GM12878 (cell line): Measurements from ENCODE around the gene SSR3. TPM values are rescaled to one million over a fixed set of nuclear protein-coding genes. Genes with fewer than 3 reads are reported as not detected.

ENCODE experiments used
- ATAC-seq: fragments of 200-7000 bp; cut with Tn5 transposase; 3 replicates; pipeline ENCODE4 v1.9.1; 2020; ENCODE audit warnings: mild to moderate bottlenecking, moderate library complexity
- BruUV-seq: library from RNA; stranded (reverse); fragments of 400-500 nt; replicated peaks from 2 replicates; lab custom pipeline; 2021; lab: Mats Ljungman, UMichigan
- CTCF ChIA-PET: fragments of 300-600 bp; sonication (Branson Sonifier 250); formaldehyde crosslinking; extraction: SDS; loops from one replicate; lab custom pipeline; 2021; ENCODE audit warnings: inconsistent platforms; lab: Yijun Ruan, JAX
- POLR2A ChIA-PET: fragments of 350-600 bp; formaldehyde crosslinking; extraction: SDS; loops from one replicate; lab custom pipeline; 2021; ENCODE audit warnings: inconsistent platforms; lab: Charles Lee
- RAD21 ChIA-PET: fragments of 300-600 bp; sonication (Branson Sonifier 250); formaldehyde crosslinking; loops from one replicate; lab custom pipeline; 2023; ENCODE audit warnings: antibody characterized with exemption; ENCODE audit not compliant: unreplicated experiment; lab: Charles Lee
- SMC1A ChIA-PET: fragments of 300-600 bp; sonication (Branson Sonifier 250); formaldehyde crosslinking; loops from one replicate; lab custom pipeline; 2023; ENCODE audit not compliant: unreplicated experiment, uncharacterized antibody; lab: Charles Lee
- DNase-seq: peaks from one replicate; pipeline ENCODE4 v3.0.0-alpha.2; 2011; ENCODE audit warnings: low read depth, low spot score
- FAIRE-seq: peaks from 3 replicates; lab custom pipeline; 2011; peaks lifted over from hg19 to GRCh38; lab: Jason Lieb, UNC
- H2AFZ ChIP-seq: 2 replicates; pipeline ENCODE4 v1.6.0; 2011; ENCODE audit warnings: low read depth, low read length, control low read depth; ENCODE audit not compliant: control insufficient read depth
- H3K27ac ChIP-seq: 2 replicates; pipeline ENCODE4 v1.5.1; 2011; ENCODE audit warnings: control low read depth; ENCODE audit not compliant: control insufficient read depth, insufficient read depth
- H3K27me3 ChIP-seq, 2 experiments: replicated peaks in 1 of 2; 2 replicates each; pipeline versions ENCODE4 v1.6.0 to v1.6.1; 2011; ENCODE audit warnings: low read length in 1 of 2; ENCODE audit not compliant: control insufficient read depth in 2 of 2, insufficient read depth in 2 of 2
- H3K36me3 ChIP-seq, 2 experiments: 2 replicates each; pipeline ENCODE4 v1.5.1; 2011; ENCODE audit warnings: low read length in 1 of 2; ENCODE audit not compliant: control insufficient read depth in 2 of 2, insufficient read depth in 2 of 2
- H3K4me1 ChIP-seq: 2 replicates; pipeline ENCODE4 v1.6.1; 2011; ENCODE audit warnings: mild to moderate bottlenecking, low read length, moderate library complexity, mixed read lengths; ENCODE audit not compliant: control insufficient read depth, insufficient read depth
- H3K4me2 ChIP-seq: 2 replicates; pipeline ENCODE4 v1.6.0; 2011; ENCODE audit warnings: control low read depth; ENCODE audit not compliant: control insufficient read depth, insufficient read depth
- H3K4me3 ChIP-seq: fragments of 200-600 bp; sonication (generic); 2 replicates; pipeline ENCODE4 v1.5.1; 2016
- H3K79me2 ChIP-seq: 2 replicates; pipeline ENCODE4 v1.6.0; 2011; ENCODE audit warnings: low read length; ENCODE audit not compliant: control insufficient read depth, insufficient read depth
- H3K9ac ChIP-seq: 2 replicates; pipeline ENCODE4 v1.8.0; 2011; ENCODE audit warnings: low read length, control low read depth, mixed read lengths; ENCODE audit not compliant: control insufficient read depth, insufficient read depth
- H3K9me3 ChIP-seq: replicated peaks from 3 replicates; pipeline ENCODE4 v1.5.1; 2011; ENCODE audit warnings: mild to moderate bottlenecking, low read length; ENCODE audit not compliant: control insufficient read depth, insufficient read depth
- H4K20me1 ChIP-seq: 2 replicates; pipeline ENCODE4 v1.6.0; 2011; ENCODE audit not compliant: control insufficient read depth, insufficient read depth
- BCL11A ChIP-seq: IDR thresholded peaks from 2 replicates; pipeline ENCODE4 v1.6.1; 2011; ENCODE audit warnings: low read depth, low read length
- BCL3 ChIP-seq: IDR thresholded peaks from 2 replicates; pipeline ENCODE4 v1.6.1; 2011; ENCODE audit warnings: borderline replicate concordance, low read depth, mild to moderate bottlenecking, moderate library complexity, low read length; ENCODE audit not compliant: insufficient read depth, poor library complexity, severe bottlenecking
- CHD4 ChIP-seq: fragments of 200-600 bp; sonication (generic); IDR thresholded peaks from 2 replicates; pipeline ENCODE4 v1.6.1; 2016; ENCODE audit warnings: mild to moderate bottlenecking
- KLF5 ChIP-seq: fragments of 450-650 bp; IDR thresholded peaks from 2 replicates; pipeline ENCODE4 v1.6.1; 2014; ENCODE audit warnings: mild to moderate bottlenecking; ENCODE audit not compliant: partially characterized antibody
- NR2C1 ChIP-seq: fragments of 450-650 bp; IDR thresholded peaks from 2 replicates; pipeline ENCODE4 v1.6.1; 2017; ENCODE audit warnings: antibody characterized with exemption, mild to moderate bottlenecking, moderate library complexity
- PKNOX1 ChIP-seq: fragments of 450-650 bp; IDR thresholded peaks from 2 replicates; pipeline ENCODE4 v1.6.1; 2016; ENCODE audit warnings: mild to moderate bottlenecking
- POU2F2 ChIP-seq: IDR thresholded peaks from 3 replicates; pipeline ENCODE4 v1.6.1; 2011; ENCODE audit warnings: low read depth, mild to moderate bottlenecking, low read length, borderline replicate concordance
- PRDM15 ChIP-seq: fragments of 450-650 bp; formaldehyde crosslinking; IDR thresholded peaks from 2 replicates; pipeline ENCODE4 v1.4.0; 2020; ENCODE audit warnings: mild to moderate bottlenecking, moderate library complexity
- in situ Hi-C: fragments of 300-500 bp; cut with MboI; formaldehyde crosslinking; loops from 9 replicates; pipeline ENCODE4 v1.14.3; 2018; ENCODE audit warnings: mixed read lengths
- intact Hi-C: fragments of 100-400 bp; cut with micrococcal nuclease; formaldehyde crosslinking; loops from one replicate; pipeline ENCODE4 v1.14.2; 2022; ENCODE audit not compliant: unreplicated experiment
- polyA plus RNA-seq, 11 experiments: library from polyadenylated mRNA; depleted of rRNA in 4 of 11; unstranded in 6 of 11; stranded (reverse) in 5 of 11; fragments of >200 nt; fragmentation: Nextera tagmentation in 4 of 11; fragmentation: Illumina TruSeq in 1 of 11; extraction: Ambion mirVana in 4 of 11; extraction: Trizol in 1 of 11; gene quantifications; 1 replicate in 1 of 11; 2 replicates in 10 of 11; pipeline versions ENCODE4 v1.2.1 to v1.2.3, GENCODE V29; 2011 to 2016; ENCODE audit warnings: inconsistent platforms in 2 of 11, missing spikeins in 2 of 11, low read depth in 1 of 11
- total RNA-seq, 4 experiments: library from RNA; depleted of rRNA in 3 of 4; stranded (reverse); fragments of >200 nt in 3 of 4; fragmentation: Illumina TruSeq in 1 of 4; extraction: Trizol in 1 of 4; gene quantifications; 2 replicates each; pipeline versions ENCODE4 v1.2.1 to v1.2.3, GENCODE V29; 2013 to 2021

SSR3 gene
- total and polyA plus RNA-seq, 10 of the 15 experiments (the other 5 are each of a cell fraction or from before 2014, with no cell fraction given), result 133 to 345 (median 191) TPM

- Histone ChIP-seq H3K36me3 (no peaks in the 10 kb centered on the region), H3K4me2 (no peak overlapping the region), H3K9me3 (no peaks in the 10 kb centered on the region), H3K79me2 (no peaks in the 10 kb centered on the region), H4K20me1 (no peaks in the 10 kb centered on the region), H3K9ac (no peak overlapping the region), H3K4me3 (no peak overlapping the region), H3K4me1 (no peaks in the 10 kb centered on the region), H3K27me3 (no peaks in the 10 kb centered on the region), H2AFZ (no peak overlapping the region), H3K27ac (no peak overlapping the region)
- TF ChIP-seq NR2C1 (no peak), KLF5 (no peak), PKNOX1 (no peak), PRDM15 (CRISPR knock-in tag) (no peak), POU2F2 (no peak), CHD4 (no peak), BCL3 (no peak), BCL11A (no peak)
- FAIRE-seq (no peak), ATAC-seq (no peak), DNase-seq (no peak)
- no TSS peak for BruUV-seq
- RAD21 ChIA-PET, result interaction anchor here (0.7 to 3.2 kb wide), 9 partner anchors 16 to 358 kb away, joined by 3 to 20 read pairs (median 3); no protein-coding TSS in a partner anchor
- POLR2A ChIA-PET, result interaction anchor here (1.6 kb wide), 1 partner anchor 21 kb away, joined by 3 read pairs; no protein-coding TSS in a partner anchor
- in situ Hi-C loops (loop anchor here (10.0 kb wide), 1 partner anchor 342 kb away; no protein-coding TSS in a partner anchor), intact Hi-C loops (loop anchor here (5.0 kb wide), 1 partner anchor 165 kb away; no protein-coding TSS in a partner anchor)
- SMC1A ChIA-PET, result interaction anchor here (0.7 to 6.5 kb wide), 17 partner anchors 10 to 630 kb away, joined by 3 to 72 read pairs (median 6); no protein-coding TSS in a partner anchor
- CTCF ChIA-PET, result interaction anchor here (0.8 to 9.2 kb wide), 14 partner anchors 10 to 355 kb away, joined by 3 to 122 read pairs (median 6); no protein-coding TSS in a partner anchor
These were observed 47.6 kb downstream of the SSR3 start for GRCh38 chr3:156507285-156507684.
